ENCODE data around the gene ATP8B3.

DNA sequence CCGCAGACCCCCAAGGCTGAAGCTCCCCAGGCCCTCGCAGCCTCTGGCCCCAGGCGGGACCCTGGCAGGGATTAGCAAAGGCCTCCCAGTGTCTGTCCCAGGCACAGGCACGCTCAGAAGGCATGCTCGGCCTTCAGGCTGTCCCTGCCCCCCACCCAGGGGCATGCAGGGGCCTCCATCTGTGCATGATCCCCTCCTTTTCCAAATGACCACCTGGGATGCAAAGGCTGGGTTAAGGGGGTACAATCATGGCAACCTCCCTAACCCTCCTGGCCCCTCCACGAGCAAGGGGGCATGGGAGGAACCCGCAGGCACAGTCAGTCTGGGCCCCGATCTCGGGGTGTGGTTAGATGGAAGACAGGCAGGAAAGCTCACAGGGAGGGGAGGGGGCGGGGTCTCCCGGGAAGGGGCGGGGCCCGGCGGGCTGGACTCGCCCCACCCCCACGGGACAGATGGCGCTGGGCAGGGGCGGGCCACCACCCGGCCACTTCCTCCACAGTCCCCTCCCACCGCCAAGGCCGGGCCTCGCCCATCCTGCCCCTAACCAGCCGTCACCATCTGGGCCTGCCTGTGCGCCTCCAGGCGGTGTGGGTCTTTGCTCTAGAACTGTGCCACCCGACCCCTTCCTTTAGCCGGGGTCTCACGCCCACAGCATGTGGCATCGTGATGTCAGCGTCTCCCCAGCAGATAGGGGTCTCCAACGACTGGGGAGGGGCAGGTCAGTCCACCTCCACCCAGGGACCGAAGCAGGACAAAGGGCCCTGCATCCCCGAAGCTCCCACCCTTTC lies 43.2 kb upstream of the ATP8B3 start:
- TF ChIP-seq, protein P1, sequence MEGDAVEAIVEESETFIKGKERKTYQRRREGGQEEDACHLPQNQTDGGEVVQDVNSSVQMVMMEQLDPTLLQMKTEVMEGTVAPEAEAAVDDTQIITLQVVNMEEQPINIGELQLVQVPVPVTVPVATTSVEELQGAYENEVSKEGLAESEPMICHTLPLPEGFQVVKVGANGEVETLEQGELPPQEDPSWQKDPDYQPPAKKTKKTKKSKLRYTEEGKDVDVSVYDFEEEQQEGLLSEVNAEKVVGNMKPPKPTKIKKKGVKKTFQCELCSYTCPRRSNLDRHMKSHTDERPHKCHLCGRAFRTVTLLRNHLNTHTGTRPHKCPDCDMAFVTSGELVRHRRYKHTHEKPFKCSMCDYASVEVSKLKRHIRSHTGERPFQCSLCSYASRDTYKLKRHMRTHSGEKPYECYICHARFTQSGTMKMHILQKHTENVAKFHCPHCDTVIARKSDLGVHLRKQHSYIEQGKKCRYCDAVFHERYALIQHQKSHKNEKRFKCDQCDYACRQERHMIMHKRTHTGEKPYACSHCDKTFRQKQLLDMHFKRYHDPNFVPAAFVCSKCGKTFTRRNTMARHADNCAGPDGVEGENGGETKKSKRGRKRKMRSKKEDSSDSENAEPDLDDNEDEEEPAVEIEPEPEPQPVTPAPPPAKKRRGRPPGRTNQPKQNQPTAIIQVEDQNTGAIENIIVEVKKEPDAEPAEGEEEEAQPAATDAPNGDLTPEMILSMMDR (conservative IDR thresholded peaks at IDR 0.05 in 1 of 2, IDR thresholded peaks at IDR 0.05 in 1 of 2; ENCODE audit: low read depth in 1 of 2, low read length in 2 of 2), result no peak
- no peak for TF ChIP-seq EZH2 (IDR thresholded peaks at IDR 0.05; ENCODE audit: low read length, missing control alignments)

All from fibroblast of lung (primary cell).